ENCODE results near the gene WRAP53.

DNA sequence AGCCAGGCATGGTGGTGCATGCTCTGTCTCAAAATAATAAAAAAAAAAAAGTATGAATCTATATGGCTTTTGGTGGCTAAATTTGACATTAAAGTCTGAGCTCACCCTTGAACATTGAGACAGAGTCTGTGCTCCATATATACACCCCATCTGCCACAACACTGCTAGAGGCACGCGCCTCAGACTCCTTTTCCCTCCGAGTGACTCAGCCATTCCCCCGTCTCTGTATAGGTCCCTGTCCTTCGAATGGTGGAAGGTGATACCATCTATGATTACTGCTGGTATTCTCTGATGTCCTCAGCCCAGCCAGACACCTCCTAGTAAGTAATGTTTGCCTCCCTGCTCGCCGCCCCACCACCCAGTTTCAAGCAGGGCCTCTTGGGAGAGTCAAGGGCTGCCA, 12.2 kb downstream of the WRAP53 start:
- TF ChIP-seq, protein P1, sequence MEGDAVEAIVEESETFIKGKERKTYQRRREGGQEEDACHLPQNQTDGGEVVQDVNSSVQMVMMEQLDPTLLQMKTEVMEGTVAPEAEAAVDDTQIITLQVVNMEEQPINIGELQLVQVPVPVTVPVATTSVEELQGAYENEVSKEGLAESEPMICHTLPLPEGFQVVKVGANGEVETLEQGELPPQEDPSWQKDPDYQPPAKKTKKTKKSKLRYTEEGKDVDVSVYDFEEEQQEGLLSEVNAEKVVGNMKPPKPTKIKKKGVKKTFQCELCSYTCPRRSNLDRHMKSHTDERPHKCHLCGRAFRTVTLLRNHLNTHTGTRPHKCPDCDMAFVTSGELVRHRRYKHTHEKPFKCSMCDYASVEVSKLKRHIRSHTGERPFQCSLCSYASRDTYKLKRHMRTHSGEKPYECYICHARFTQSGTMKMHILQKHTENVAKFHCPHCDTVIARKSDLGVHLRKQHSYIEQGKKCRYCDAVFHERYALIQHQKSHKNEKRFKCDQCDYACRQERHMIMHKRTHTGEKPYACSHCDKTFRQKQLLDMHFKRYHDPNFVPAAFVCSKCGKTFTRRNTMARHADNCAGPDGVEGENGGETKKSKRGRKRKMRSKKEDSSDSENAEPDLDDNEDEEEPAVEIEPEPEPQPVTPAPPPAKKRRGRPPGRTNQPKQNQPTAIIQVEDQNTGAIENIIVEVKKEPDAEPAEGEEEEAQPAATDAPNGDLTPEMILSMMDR (optimal IDR thresholded peaks at IDR 0.05 in 1 of 3, IDR thresholded peaks at IDR 0.05 in 1 of 3, conservative IDR thresholded peaks at IDR 0.05 in 1 of 3; ENCODE audit: extremely low read depth in 1 of 3, insufficient read depth in 2 of 3, low read length in 3 of 3) = no peak
- no peak for TF ChIP-seq EZH2 (IDR thresholded peaks at IDR 0.05; ENCODE audit: low read length)
